Body of pancreas (tissue), 4 donors: ENCODE measurements around the gene CACNG3. TPM values are rescaled to one million over a fixed set of nuclear protein-coding genes. Genes with fewer than 3 reads are reported as not detected.

Experiments used
- ATAC-seq: fragments of 150-250 bp; one replicate; pipeline ENCODE4 v1.9.1; 2016
- DNase-seq, 4 donors: peaks; one replicate each; pipeline ENCODE4 v3.0.0-alpha.2; 2019
- H3K27ac ChIP-seq, 4 donors: fragments of 200-600 bp; sonication (generic); 1 replicate in 3 of 4; 2 replicates in 1 of 4; pipeline versions ENCODE4 v1.5.1 to v1.6.1; 2016 to 2019; ENCODE audit warnings: mild to moderate bottlenecking in 1 of 4, mixed read lengths in 1 of 4, moderate library complexity in 1 of 4
- H3K27me3 ChIP-seq, 2 donors: fragments of 200-600 bp; sonication (generic); one replicate each; pipeline ENCODE4 v1.6.0; 2016; ENCODE audit warnings: mild to moderate bottlenecking in 1 of 2
- H3K36me3 ChIP-seq, 2 donors: fragments of 200-600 bp; sonication (generic); replicated peaks in 1 of 2; 2 replicates each; pipeline ENCODE4 v1.5.1; 2016; ENCODE audit warnings: low read depth in 2 of 2; ENCODE audit not compliant: insufficient read depth in 1 of 2
- H3K4me1 ChIP-seq: fragments of 200-600 bp; sonication (generic); one replicate; pipeline ENCODE4 v1.6.0; 2016
- H3K4me3 ChIP-seq, 2 donors: fragments of 200-600 bp; sonication (generic); 1 replicate in 1 of 2; 2 replicates in 1 of 2; pipeline ENCODE4 v1.5.1; 2016 to 2019
- H3K9me3 ChIP-seq, 3 donors: fragments of 200-600 bp; sonication (generic); 1 replicate in 2 of 3; 2 replicates in 1 of 3; pipeline ENCODE4 v1.5.1; 2016
- POLR2A ChIP-seq, 3 donors: fragments of 450-650 bp; IDR thresholded peaks; one replicate each; pipeline ENCODE4 v1.6.1; 2016; ENCODE audit warnings: antibody characterized with exemption in 3 of 3, mild to moderate bottlenecking in 2 of 3
- WGBS, 2 donors: methylation state at CpG; one replicate each; pipeline ENCODE4 v1.1.5; 2017; 5-methylcytosine and 5-hydroxymethylcytosine counted together
- intact Hi-C: fragments of 100-400 bp; cut with DNase I; formaldehyde crosslinking; loops from one replicate; pipeline ENCODE4 v1.15.1; 2023
- total RNA-seq, 2 donors: library from RNA; depleted of rRNA; stranded (reverse); fragments of >200 nt; gene quantifications; one replicate each; pipeline ENCODE4 v1.1.0, GENCODE V29; 2016
- TF ChIP-seq, protein P1 (sequence below), 7 experiments: fragments of 450-650 bp in 4 of 7; fragments of 200-600 bp in 3 of 7; sonication (generic) in 3 of 7; IDR thresholded peaks; one replicate each; pipeline ENCODE4 v1.5.1; 2016 to 2019; ENCODE audit warnings: antibody characterized with exemption in 7 of 7

The CACNG3 gene
- total RNA-seq, 2 donors from 2014 or later, result not detected

GRCh38 chr16:24282141-24282540, 26.0 kb downstream of the CACNG3 start:
- Histone ChIP-seq H3K4me3 (no peak overlapping the region), H3K27me3 (no peaks in the 10 kb centered on the region), H3K9me3 (no peaks in the 10 kb centered on the region), H3K36me3 (no peaks in the 10 kb centered on the region), H3K4me1 (no peaks in the 10 kb centered on the region), H3K27ac (no peak overlapping the region)
- intact Hi-C loops, result no loop called here
- 70 to 71% methylated on average over 13 of the region's 13 CpGs for WGBS, 2 donors
- TF ChIP-seq, protein P1, sequence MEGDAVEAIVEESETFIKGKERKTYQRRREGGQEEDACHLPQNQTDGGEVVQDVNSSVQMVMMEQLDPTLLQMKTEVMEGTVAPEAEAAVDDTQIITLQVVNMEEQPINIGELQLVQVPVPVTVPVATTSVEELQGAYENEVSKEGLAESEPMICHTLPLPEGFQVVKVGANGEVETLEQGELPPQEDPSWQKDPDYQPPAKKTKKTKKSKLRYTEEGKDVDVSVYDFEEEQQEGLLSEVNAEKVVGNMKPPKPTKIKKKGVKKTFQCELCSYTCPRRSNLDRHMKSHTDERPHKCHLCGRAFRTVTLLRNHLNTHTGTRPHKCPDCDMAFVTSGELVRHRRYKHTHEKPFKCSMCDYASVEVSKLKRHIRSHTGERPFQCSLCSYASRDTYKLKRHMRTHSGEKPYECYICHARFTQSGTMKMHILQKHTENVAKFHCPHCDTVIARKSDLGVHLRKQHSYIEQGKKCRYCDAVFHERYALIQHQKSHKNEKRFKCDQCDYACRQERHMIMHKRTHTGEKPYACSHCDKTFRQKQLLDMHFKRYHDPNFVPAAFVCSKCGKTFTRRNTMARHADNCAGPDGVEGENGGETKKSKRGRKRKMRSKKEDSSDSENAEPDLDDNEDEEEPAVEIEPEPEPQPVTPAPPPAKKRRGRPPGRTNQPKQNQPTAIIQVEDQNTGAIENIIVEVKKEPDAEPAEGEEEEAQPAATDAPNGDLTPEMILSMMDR (IDR thresholded peaks at IDR 0.05), result no peak
- no peak for TF ChIP-seq POLR2A (IDR thresholded peaks at IDR 0.05)
- DNase-seq, result no peak
- ATAC-seq, result no peak

DNA sequence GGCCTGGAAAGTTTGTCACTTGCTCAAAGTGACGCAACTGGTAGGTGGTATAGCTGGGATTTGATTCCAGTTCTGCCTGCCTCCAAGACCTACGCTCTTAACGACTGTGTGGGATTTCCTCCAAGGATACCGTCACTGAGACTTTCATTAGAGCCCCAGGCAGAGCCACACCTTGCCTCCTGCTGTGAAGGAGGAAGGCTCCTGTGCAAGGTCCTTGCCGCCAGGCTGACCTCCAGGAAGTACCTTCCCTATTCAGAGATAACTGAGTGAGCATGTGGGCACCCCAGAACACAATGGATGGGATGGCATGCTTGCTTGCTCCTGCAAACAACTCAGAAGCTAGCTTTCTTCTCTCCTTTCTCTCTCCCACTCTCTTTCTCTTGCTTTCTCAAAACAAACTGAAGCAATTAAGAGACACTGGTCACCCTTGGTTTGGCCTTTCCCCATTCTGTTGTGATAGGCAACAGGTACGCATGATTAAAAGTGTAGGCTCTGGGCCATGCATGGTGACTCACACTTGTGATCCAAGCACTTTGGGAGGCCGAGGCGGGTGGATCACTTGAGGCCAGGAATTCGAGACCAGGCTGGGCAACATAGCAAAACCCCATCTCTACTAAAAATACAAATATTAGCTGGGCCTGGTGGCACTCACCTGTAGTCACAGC, 30.7 kb downstream of the CACNG3 start:
- H3K27ac ChIP-seq, result no peak overlapping the region
- no peaks in the 10 kb centered on the region for H3K4me1 ChIP-seq
- ATAC-seq, result no peak
- H3K4me3 ChIP-seq, result no peak overlapping the region
- H3K9me3 ChIP-seq, result no peaks in the 10 kb centered on the region
- 73 to 78% methylated on average over 5 to 9 of the region's 9 CpGs for WGBS, 2 donors
- H3K27me3 ChIP-seq, result no peaks in the 10 kb centered on the region
- H3K36me3 ChIP-seq, result no peaks in the 10 kb centered on the region
- no peak for TF ChIP-seq POLR2A (IDR thresholded peaks at IDR 0.05)
- TF ChIP-seq, protein P1 (IDR thresholded peaks at IDR 0.05), result no peak
- intact Hi-C loops, result no loop called here
- DNase-seq, result no peak

DNA sequence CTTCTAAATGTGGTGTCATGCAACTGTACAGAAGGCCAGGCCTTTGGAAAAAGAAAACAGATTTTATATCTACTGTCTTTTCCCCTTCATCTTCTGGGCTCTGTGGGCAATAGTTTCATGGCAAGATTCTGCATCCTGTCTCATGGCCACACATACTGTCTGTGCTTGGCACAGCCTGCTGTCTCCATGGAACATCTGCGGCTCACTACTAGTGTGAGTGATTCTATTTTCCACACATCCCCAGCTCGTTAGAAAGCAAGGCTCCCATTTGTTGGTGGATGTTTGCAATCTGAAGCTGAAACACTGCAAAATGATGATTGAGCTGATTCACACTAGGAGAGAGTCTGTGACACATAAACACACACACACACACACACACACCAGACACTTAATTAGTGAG, 32.4 kb downstream of the CACNG3 start:
- no peak for DNase-seq
- intact Hi-C loops, result no loop called here
- 38 to 58% methylated on average over 2 of the region's 2 CpGs for WGBS, 2 donors

DNA sequence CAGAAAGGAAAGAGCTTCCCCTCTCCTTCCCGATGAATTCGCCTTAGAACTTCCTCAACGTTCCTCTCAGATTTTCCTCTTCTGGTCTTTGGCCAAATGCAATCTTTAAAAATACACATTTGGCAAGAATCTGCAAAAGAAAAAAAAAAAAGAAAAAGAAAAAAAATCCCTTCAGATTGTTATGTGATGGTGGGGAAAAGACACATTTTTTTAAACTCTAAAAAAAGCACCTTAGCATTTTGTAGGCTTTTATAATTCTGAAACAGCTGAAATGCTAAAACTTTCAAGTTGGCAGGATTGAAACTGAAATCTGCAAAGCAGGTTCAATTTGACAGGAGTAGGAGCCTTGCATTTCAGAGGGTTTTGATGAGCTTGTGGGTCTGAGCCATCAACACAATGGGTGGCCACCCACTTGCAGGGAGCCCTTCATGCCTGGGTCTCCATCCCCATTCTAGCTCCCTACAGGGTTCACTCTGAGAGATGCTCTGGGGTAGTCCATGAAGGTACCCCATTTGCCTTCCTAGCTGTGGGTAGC, 33.1 kb downstream of the CACNG3 start:
- 44 to 61% methylated on average over 3 of the region's 3 CpGs for WGBS, 2 donors
- no peaks in the 10 kb centered on the region for H3K9me3 ChIP-seq
- H3K4me3 ChIP-seq, result no peak overlapping the region
- no peaks in the 10 kb centered on the region for H3K4me1 ChIP-seq
- intact Hi-C loops, result no loop called here
- ATAC-seq (no peak), DNase-seq (no peak)
- no peak for TF ChIP-seq POLR2A (IDR thresholded peaks at IDR 0.05)
- TF ChIP-seq, protein P1 (IDR thresholded peaks at IDR 0.05), result no peak
- no peak overlapping the region for H3K27ac ChIP-seq
- no peaks in the 10 kb centered on the region for H3K27me3 ChIP-seq
- H3K36me3 ChIP-seq, result no peaks in the 10 kb centered on the region

More for the DNA sequence above, 32.4 kb downstream of the CACNG3 start:
- H3K27me3 ChIP-seq, result no peaks in the 10 kb centered on the region
- no peaks in the 10 kb centered on the region for H3K9me3 ChIP-seq
- no peaks in the 10 kb centered on the region for H3K36me3 ChIP-seq
- TF ChIP-seq POLR2A (IDR thresholded peaks at IDR 0.05), result no peak
- TF ChIP-seq, protein P1 (IDR thresholded peaks at IDR 0.05), result no peak
- no peak overlapping the region for H3K27ac ChIP-seq
- no peak overlapping the region for H3K4me3 ChIP-seq
- no peaks in the 10 kb centered on the region for H3K4me1 ChIP-seq
- no peak for ATAC-seq

DNA sequence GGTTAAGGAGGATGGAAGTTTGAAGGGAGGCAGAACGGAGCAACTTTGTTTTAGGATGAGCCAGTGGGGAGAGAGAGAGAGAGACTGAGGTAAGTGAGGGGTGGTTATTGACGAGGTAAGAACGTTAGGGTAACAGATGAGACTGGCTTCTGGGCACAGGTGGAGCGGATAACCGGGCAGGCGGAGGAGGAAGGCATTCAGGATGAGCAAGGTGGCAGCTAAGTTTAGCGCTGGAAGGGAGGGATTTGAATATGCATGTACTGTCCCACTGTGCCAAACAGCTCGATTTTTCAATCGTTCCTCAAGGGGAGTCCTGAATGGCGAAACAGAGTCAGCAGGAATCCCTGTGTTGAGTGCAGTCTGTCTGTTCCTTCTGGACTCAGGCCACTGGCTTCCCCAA, 35.8 kb downstream of the CACNG3 start:
- DNase-seq (no peak), ATAC-seq (no peak)
- Histone ChIP-seq H3K9me3 (no peaks in the 10 kb centered on the region), H3K4me3 (no peak overlapping the region), H3K27ac (no peak overlapping the region), H3K27me3 (no peaks in the 10 kb centered on the region), H3K4me1 (no peaks in the 10 kb centered on the region), H3K36me3 (no peaks in the 10 kb centered on the region)
- TF ChIP-seq, protein P1 (IDR thresholded peaks at IDR 0.05), result no peak
- no peak for TF ChIP-seq POLR2A (IDR thresholded peaks at IDR 0.05)
- intact Hi-C loops, result no loop called here
- WGBS, 2 donors, result 38 to 45% methylated on average over 10 of the region's 10 CpGs
